Astrocyte of the spinal cord (primary cell): ENCODE data around the gene ADGRD1.

Source experiments
- DNase-seq: peaks from one replicate; pipeline ENCODE4 v3.0.0; 2011; ENCODE audit warnings: low read depth, low spot score
- H3K4me3 ChIP-seq: 2 replicates; pipeline ENCODE4 v1.5.1; 2011; ENCODE audit warnings: low read depth, mild to moderate bottlenecking, low read length, moderate library complexity
- CTCF ChIP-seq: IDR thresholded peaks from 2 replicates; pipeline ENCODE4 v1.5.1; 2012; ENCODE audit warnings: low read depth, mild to moderate bottlenecking, low read length, inconsistent platforms
- in situ Hi-C: cut with HindIII; loops from 2 replicates; pipeline ENCODE4 v1.10.0; 2017; ENCODE audit warnings: low sequenced_read_pairs

ADGRD1 gene

GRCh38 chr12:131018019-131018620 lies 64.4 kb downstream of the ADGRD1 start:
- no peak for DNase-seq
- no peak for TF ChIP-seq CTCF
- in situ Hi-C loops: no loop called here
- H3K4me3 ChIP-seq: no peak overlapping the region

DNA sequence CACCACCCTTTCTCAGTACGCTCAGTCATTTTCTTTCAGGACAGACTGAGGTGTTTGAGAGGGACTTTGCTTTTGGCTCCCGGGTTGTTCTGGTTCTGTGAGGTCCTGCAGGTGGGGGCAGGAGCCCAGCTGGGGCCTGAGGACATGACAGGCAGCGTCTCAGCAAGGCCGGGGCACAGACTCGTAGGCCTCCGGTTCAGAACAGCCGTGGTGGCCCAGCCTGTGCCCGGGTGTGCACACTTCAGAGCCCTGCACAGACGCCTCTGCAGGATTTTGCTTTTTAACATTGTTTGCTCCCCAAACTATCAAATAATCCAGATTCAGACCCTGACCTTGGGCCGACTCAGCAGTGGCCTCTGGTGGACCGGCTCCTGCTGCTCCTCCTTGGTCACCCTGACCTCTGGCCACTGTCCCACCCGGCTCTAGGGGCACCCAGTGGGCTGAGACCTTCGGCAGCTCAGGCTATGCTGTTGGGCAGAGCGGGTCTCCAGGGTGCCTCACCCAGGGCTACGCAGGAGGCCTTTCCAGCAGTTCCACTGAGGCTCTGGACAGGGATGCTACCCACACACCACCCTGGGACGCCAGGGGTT lies 65.2 kb downstream of the ADGRD1 start:
- no peak for DNase-seq
- no peak for TF ChIP-seq CTCF
- H3K4me3 ChIP-seq: no peak overlapping the region
- in situ Hi-C loops: no loop called here

DNA sequence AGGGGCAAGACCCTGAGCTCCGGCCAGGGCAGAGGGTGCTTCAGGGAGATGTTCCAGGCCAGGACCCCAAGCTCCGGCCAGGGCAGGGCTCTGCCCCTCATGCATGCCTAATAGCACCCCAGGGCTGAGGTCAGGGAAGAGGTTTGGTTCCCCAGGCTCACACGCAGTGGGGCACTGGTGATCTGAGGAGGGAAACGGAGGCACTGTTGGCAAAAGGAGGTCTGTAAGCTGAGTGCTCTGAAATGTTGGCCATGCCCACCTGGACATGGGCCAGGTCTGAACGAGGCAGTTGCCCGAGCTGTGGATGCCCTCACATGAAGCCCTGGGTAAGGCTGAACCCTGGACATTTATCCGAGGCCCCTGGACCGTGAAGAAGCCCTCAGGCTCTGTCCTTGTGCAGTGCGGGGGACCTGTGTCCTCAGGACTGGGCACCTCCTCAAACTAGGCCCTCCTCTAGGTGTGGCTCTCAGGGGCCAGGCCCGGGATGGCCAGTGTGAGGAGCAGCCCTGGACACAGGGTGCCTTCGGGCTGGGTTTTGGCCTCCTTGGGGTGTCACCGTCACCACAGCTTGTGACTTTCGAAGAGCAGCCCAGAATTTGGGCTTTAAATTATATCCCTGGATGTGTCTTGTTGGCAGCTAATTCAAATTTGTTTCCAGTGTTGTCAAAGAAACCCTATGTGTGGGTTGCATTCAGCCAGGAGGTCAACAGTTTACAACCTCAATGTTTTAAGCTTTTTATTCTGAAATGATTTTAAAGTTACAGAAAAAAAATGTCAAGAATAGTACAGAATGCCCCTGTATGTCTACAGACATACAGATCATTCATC lies 66.8 kb downstream of the ADGRD1 start:
- DNase-seq: no peak
- in situ Hi-C loops: no loop called here

GRCh38 chr12:131021154-131021541 lies 67.4 kb downstream of the ADGRD1 start:
- no peak for TF ChIP-seq CTCF
- in situ Hi-C loops: no loop called here
- no peak for DNase-seq
- H3K4me3 ChIP-seq: no peak overlapping the region

More for the DNA sequence above, 66.8 kb downstream of the ADGRD1 start:
- no peak overlapping the region for H3K4me3 ChIP-seq
- no peak for TF ChIP-seq CTCF

GRCh38 chr12:131024026-131024425 lies 70.3 kb downstream of the ADGRD1 start:
- H3K4me3 ChIP-seq: no peak overlapping the region
- in situ Hi-C loops: no loop called here
- TF ChIP-seq CTCF: no peak
- DNase-seq: no peak

DNA sequence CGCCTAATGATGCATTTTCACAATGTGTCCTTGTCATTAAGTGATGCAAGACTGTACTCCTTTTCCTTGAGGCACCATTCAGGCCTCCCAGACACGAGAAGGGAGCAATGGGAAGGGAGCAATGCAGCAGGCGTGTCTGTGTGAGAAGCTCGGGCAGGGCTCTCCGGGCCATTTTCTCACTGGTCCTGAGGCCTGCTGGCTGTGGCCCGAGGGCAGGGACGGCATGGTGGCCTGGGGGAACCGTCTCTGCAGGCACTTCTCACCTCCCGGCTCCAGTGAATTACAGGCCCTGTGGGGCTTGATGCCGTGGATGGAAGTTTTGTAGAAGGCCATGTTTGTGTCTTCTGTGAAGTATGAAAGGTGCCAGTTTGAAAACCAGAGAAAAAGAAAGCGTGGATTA lies 71.0 kb downstream of the ADGRD1 start:
- in situ Hi-C loops: no loop called here
- no peak for TF ChIP-seq CTCF
- no peak overlapping the region for H3K4me3 ChIP-seq
- no peak for DNase-seq
